AG04449 (cell line): ENCODE measurements around the gene NDST1.

ENCODE experiments used
- CTCF ChIA-PET: fragments of 350-600 bp; formaldehyde crosslinking; extraction: SDS; loops from one replicate; lab custom pipeline; 2021; ENCODE audit warnings: antibody characterized with exemption; lab: Yijun Ruan, JAX
- POLR2A ChIA-PET: fragments of 400-600, 350-600 bp; formaldehyde crosslinking; extraction: SDS; loops from one replicate; lab custom pipeline; 2020; ENCODE audit warnings: antibody characterized with exemption, inconsistent platforms; lab: Yijun Ruan, JAX
- DNase-seq: peaks from one replicate; pipeline ENCODE4 v3.0.0-alpha.2; 2010; ENCODE audit warnings: low read depth, low spot score
- H3K4me3 ChIP-seq: 2 replicates; pipeline ENCODE4 v1.5.1; 2011; ENCODE audit warnings: low read depth, mild to moderate bottlenecking, control low read depth, low read length
- CTCF ChIP-seq: IDR thresholded peaks from one replicate; pipeline ENCODE4 v1.5.1; 2011; ENCODE audit warnings: mild to moderate bottlenecking, moderate library complexity, low read length, control low read depth, inconsistent platforms; ENCODE audit not compliant: insufficient read depth; ENCODE audit errors: missing control alignments

The NDST1 gene

GRCh38 chr5:150487199-150488061, 20.5 kb upstream of the NDST1 start:
- no peak for DNase-seq
- POLR2A ChIA-PET = interaction anchor here (1.5 to 3.0 kb wide), 4 partner anchors 11 to 29 kb away, joined by 4 to 14 read pairs (median 7); no protein-coding TSS in a partner anchor
- peak overlapping the region; percentile 87 for H3K4me3 ChIP-seq
- TF ChIP-seq CTCF = peak; percentile 17
- CTCF ChIA-PET = interaction anchor here (0.7 to 1.4 kb wide), 5 partner anchors 8 to 36 kb away, joined by 3 to 5 read pairs (median 4); no protein-coding TSS in a partner anchor

- ChIA-PET CTCF (interaction anchor here (1.1 to 4.0 kb wide), 5 partner anchors 10 to 165 kb away, joined by 3 to 21 read pairs (median 3); no protein-coding TSS in a partner anchor), POLR2A (interaction anchor here (0.5 to 3.0 kb wide), 7 partner anchors 12 to 50 kb away, joined by 3 to 14 read pairs (median 5); no protein-coding TSS in a partner anchor)
- peak overlapping the region; percentile 87 for H3K4me3 ChIP-seq
- TF ChIP-seq CTCF = no peak
- DNase-seq = peak; percentile 49
These were observed 19.2 kb upstream of the NDST1 start for GRCh38 chr5:150488519-150489359.

- CTCF ChIA-PET = interaction anchor here (0.8 to 4.0 kb wide), 14 partner anchors 11 to 358 kb away, joined by 3 to 21 read pairs (median 3); no protein-coding TSS in a partner anchor
- TF ChIP-seq CTCF = no peak
- POLR2A ChIA-PET = interaction anchor here (0.5 to 3.0 kb wide), 12 partner anchors 8 to 85 kb away, joined by 3 to 14 read pairs (median 4); no protein-coding TSS in a partner anchor
- DNase-seq = no peak
- peak overlapping the region; percentile 87 for H3K4me3 ChIP-seq
These were observed 18.3 kb upstream of the NDST1 start for GRCh38 chr5:150489360-150490295.

- ChIA-PET CTCF (interaction anchor here (0.8 to 4.0 kb wide), 13 partner anchors 10 to 357 kb away, joined by 3 to 21 read pairs (median 3); no protein-coding TSS in a partner anchor), POLR2A (interaction anchor here (0.7 to 3.0 kb wide), 11 partner anchors 10 to 40 kb away, joined by 3 to 14 read pairs (median 5); no protein-coding TSS in a partner anchor)
- DNase-seq = no peak
- no peak overlapping the region for H3K4me3 ChIP-seq
- no peak for TF ChIP-seq CTCF
These were observed 17.6 kb upstream of the NDST1 start for GRCh38 chr5:150490296-150490669.

GRCh38 chr5:150490754-150491153, 17.2 kb upstream of the NDST1 start:
- CTCF ChIA-PET = interaction anchor here (1.0 to 4.0 kb wide), 8 partner anchors 9 to 357 kb away, joined by 3 to 21 read pairs (median 7); no protein-coding TSS in a partner anchor
- no peak overlapping the region for H3K4me3 ChIP-seq
- no peak for TF ChIP-seq CTCF
- POLR2A ChIA-PET = interaction anchor here (0.7 to 3.0 kb wide), 7 partner anchors 8 to 27 kb away, joined by 3 to 14 read pairs (median 5); no protein-coding TSS in a partner anchor
- DNase-seq = no peak
